ENCODE data around the gene OAF.

The OAF gene

DNA sequence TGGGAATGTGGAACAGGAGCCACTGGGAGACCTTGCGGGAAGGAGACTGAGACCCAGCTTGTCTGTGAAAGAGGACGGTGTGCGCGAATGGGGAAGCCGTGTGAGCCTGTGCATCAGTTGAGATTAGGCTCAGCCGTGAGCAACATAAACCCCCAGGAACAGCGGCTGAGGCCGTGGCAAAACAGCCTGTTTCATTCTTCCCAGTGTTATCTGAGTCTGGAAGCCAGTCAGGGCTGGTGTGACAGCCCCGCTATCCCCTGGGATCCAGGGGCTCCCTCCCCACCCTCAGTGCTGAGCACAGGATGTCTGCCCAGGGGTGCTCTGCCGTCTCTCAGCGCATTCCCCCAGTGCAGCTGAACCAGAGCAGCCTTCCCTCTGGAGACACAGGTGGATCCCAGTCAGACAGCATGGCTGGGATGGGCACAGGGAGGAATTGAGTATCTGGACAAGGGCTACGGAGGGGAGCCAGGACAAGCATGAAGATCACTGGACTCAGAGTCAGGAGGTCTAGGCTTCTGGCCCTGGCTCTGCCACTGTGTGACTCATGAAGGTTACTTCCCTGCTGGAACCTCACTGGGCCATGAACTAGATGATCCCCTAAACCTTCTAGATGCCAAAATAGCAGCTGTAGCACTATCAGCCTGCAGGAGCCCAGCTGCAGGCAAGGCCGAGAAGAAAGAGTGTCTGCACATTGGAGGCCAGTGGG lies 8.6 kb downstream of the OAF start:
- DNase-seq (ENCODE audit: low read depth, low spot score), result no peak
- H3K27ac ChIP-seq, result no peak overlapping the region

DNA sequence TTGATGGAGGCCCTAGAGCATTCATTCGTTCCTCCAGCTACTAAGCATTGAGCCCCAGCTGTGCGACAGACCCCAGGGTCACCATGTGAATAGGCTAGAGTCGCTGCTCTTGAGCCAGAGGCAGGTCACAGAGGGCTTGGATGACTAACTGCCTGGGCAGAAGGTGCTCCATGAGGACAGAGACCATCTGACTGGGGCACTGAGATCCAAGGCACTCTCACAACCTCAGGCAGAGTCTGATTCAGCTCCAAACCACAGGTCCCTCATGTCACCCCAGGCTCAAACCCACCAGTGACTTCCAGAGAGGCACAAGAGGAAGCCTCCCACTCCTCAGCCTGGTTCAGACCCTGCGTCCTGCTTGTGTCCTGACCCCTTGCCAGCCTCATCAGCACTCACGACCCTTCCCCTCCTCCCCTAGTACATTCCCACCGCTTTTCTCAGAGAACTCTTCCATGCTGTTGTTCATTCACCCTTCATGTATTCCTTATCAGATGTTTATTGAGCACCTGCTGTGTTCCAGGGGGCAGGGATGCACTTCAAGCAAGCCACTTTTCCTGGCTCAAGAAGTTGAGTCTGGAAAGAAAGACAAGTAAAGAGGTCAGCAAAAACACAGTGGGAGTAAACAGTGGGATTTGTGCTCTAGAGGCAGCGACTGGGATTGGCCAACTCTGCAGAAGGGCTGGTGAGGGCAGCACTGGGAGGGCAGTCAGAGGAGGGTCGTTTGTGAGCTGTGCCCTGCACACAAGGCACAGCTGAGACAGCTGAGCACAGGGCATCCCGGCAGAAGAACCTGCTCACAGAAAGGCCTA lies 9.3 kb downstream of the OAF start:
- H3K27ac ChIP-seq, result no peak overlapping the region
- no peak for DNase-seq (ENCODE audit: low read depth, low spot score)

DNA sequence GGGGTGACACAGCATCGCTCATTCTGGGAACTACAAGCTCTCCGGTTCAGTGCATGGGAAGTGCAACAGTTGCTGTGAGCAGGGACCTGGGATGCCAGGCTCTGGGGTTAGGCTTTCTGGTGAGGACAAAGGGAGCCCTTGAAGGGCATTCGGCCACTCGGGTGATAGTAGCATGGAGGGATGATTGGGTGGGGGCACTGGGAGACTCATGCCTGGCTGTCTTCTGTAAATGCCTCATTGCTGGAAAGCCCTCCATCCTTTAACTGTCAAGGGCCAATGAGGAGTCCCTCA lies 9.9 kb downstream of the OAF start:
- no peak overlapping the region for H3K27ac ChIP-seq
- DNase-seq (ENCODE audit: low read depth, low spot score), result no peak

DNA sequence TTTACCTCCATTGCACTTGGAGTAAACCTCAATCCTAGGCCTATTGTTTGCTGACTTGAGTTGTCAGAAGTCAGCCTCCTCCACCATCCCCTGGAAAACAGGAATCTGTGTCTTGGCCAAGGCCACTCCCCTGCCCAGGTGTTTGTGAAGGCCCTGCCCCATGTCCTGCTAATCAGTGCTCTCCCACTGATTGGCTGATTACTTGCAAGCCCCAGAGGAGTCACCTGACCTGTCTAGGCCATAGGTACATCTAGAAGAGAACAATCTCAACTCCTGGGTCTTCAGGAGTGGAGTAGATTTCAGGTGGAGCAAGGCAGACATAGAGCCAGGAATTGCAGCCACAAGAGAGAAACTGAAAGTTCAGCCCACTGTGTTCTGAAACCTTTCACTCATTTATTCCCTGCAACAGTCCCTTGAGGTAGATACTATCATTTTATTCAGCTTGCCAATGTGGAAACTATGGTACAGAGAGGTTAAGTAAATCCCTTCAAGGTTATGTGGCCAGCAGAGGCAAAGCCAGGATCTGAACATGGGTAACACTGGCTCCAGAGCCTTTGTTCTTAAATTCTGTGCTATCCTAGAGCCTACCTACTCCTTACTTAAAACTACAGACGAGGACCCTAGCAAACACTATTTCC lies 10.4 kb downstream of the OAF start:
- no peak for DNase-seq (ENCODE audit: low read depth, low spot score)

DNA sequence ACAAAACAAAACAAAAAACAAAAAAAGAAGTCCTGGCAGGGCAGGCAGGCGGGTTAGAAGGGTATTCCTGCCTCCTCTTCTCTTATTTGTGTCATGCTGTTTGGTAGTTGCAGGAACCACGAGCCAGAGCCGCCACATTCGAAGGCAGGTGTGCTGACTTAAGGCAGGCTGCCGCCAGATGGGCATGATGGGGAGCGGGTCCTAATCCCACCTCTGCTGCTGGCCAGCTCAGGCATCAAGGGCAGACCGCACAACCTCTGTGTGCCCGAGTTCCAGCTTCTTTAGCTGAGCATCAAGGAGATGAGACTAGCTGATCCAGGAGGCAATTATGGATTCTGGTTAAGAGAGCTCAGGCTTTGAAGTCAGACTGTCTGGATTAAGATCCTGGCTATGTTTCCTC lies 12.1 kb downstream of the OAF start:
- DNase-seq (ENCODE audit: low read depth, low spot score), result no peak

More for the DNA sequence above, 10.4 kb downstream of the OAF start:
- H3K27ac ChIP-seq, result no peak overlapping the region

DNA sequence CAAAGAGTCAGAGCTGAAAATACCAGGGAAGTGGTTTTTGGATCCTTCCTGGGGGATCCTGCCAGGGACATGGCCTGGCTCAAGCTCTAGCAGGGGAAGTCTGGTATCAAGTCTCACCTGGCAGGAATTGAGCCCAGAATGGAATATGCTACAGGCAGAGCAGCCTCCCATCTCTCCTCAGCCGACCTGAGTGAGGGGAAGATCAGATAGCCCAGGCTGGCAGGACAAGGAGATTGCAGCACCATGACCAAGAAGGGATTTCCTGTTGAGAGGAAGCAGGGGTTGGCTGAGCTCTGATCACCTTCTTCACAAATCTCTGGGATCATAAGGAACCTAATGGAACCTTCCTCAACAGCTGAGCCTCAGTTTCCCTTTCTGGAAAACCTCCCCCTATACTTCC lies 13.0 kb downstream of the OAF start:
- H3K27ac ChIP-seq, result no peak overlapping the region
- no peak for DNase-seq (ENCODE audit: low read depth, low spot score)

More for the DNA sequence above, 12.1 kb downstream of the OAF start:
- H3K27ac ChIP-seq, result no peak overlapping the region

DNA sequence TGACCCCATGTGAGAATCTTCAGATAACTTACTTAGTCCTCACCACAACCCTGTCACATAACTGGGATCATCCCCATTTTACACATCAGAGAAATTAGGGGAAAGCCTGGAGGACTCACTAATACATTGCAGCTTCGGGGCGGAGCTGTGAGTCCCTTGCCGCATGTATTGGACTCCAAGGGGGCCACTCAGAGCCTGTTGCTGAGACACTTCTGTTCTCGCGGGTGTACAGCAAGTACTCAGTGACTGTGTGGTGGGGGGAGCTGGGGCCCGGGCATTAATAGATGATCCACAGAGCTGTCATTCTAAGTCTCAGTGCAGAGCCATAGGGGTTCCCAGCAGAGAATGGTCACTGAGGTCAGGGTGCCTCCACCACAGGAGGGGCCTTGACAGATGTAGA lies 13.5 kb downstream of the OAF start:
- no peak for DNase-seq (ENCODE audit: low read depth, low spot score)
- H3K27ac ChIP-seq, result no peak overlapping the region

DNA sequence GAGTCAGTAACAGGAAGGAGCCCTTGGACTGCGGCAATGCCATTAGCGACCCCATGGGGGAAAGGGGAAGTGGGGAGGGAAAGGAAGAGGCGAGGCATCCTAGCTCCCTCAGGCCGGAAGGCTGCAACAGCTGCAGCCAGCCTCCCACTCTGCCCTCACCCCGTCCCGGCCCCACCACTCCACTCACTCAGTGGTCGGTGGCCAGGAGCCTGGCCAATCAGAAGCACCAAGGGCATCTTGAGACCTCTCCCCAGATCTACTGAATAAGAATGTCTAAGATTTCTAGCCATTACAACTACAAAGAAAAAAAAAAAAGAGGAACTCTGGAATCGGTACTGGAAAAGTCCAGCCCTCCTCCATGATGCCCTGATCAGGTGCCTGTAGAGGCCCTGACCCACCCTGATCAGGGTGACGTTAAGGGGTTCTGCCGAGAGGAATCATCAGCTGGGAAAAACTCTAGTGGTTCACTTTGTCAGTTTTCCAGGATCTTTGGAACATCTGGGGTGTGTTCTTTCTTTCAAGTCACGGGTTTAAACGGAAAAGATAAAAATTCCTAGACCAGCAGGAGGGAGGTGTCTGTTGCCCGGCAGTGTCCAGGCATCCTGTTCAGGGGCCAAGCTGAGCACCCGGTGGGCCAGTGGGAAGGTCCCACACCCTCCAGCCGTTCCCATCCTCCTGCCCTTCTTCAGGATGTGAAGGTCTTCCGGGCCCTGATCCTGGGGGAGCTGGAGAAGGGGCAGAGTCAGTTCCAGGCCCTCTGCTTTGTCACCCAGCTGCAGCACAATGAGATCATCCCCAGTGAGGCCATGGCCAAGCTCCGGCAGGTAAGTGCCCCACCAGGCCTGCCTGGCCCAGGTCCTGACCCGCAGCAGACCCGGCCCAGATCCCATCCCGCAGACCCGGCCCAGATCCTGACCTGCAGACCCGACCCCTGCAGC lies 14.4 kb downstream of the OAF start:
- no peak overlapping the region for H3K27ac ChIP-seq
- no peak for DNase-seq (ENCODE audit: low read depth, low spot score)

DNA sequence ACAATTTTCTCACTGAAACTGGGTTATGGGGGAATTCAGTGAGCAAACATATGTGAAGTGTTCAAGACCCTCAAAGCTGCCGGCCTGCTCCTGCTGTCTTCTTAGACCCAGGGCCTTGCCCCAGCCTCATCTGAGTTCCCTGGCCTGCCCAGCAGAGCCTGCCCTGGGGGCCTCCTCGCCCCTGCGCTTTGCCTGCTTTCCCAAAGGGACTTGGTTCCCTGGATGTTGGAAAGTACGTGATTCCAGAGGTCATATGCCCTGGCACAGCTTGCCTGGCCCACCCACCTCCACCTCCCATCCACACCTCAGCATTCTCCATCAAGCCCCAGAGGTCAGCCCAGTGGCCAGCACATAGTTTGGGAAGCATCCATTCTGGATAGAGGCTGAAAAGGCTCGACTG lies 15.4 kb downstream of the OAF start:
- H3K27ac ChIP-seq, result no peak overlapping the region
- DNase-seq (ENCODE audit: low read depth, low spot score), result no peak

DNA sequence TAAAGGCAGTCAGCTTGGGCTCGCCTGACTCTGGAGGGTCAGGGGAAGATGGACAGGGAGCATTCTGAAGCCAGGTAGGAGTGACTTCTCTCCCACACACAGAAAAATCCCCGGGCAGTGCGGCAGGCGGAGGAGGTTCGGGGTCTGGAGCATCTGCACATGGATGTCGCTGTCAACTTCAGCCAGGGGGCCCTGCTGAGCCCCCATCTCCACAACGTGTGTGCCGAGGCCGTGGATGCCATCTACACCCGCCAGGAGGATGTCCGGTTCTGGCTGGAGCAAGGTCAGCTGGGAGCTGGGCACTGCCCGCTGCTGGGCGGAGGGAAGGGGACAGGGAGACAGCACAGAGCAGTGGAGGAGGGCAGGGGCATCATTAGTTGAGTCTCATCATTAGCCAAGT lies 15.9 kb downstream of the OAF start:
- no peak overlapping the region for H3K27ac ChIP-seq
- no peak for DNase-seq (ENCODE audit: low read depth, low spot score)

DNA sequence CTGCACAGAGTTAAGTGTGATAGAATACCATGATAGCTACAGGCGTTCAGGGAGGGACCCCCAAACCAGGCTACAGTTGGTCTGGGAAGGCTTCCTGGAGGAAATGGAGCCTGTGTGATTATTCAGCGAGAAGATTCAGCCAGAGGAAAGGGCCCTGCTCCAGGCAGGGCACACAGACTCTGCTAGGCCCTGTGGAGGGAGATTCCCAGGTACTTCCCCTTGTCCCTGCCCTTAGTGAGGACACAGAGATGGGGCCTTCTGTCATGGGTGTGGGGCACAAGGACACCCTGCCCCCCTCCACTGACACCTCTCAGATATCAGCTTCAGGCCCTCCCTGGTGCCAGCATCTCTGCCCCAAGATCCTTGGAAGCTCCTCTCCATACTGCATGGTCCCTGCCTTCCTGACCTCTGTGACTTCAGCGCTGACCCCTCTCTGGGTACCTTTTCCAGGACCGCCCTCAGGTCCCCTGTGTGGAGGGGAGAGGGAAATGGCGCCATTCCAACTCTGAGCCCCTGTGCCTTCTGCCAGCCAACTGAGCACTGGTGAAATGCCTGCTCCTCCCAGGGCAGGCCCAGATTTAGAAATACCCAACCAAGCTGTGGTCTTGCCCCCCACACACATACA lies 16.5 kb downstream of the OAF start:
- no peak overlapping the region for H3K27ac ChIP-seq
- no peak for DNase-seq (ENCODE audit: low read depth, low spot score)

DNA sequence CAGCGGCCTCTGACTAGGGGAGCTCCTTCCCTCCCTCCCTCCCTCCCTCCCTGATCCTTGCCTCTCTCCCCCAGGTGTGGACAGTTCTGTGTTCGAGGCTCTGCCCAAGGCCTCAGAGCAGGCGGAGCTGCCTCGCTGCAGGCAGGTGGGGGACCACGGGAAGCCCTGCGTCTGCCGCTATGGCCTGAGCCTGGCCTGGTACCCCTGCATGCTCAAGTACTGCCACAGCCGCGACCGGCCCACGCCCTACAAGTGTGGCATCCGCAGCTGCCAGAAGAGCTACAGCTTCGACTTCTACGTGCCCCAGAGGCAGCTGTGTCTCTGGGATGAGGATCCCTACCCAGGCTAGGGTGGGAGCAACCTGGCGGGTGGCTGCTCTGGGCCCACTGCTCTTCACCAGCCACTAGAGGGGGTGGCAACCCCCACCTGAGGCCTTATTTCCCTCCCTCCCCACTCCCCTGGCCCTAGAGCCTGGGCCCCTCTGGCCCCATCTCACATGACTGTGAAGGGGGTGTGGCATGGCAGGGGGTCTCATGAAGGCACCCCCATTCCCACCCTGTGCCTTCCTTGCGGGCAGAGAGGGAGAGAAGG lies 18.1 kb downstream of the OAF start:
- H3K27ac ChIP-seq, result no peak overlapping the region
- no peak for DNase-seq (ENCODE audit: low read depth, low spot score)

DNA sequence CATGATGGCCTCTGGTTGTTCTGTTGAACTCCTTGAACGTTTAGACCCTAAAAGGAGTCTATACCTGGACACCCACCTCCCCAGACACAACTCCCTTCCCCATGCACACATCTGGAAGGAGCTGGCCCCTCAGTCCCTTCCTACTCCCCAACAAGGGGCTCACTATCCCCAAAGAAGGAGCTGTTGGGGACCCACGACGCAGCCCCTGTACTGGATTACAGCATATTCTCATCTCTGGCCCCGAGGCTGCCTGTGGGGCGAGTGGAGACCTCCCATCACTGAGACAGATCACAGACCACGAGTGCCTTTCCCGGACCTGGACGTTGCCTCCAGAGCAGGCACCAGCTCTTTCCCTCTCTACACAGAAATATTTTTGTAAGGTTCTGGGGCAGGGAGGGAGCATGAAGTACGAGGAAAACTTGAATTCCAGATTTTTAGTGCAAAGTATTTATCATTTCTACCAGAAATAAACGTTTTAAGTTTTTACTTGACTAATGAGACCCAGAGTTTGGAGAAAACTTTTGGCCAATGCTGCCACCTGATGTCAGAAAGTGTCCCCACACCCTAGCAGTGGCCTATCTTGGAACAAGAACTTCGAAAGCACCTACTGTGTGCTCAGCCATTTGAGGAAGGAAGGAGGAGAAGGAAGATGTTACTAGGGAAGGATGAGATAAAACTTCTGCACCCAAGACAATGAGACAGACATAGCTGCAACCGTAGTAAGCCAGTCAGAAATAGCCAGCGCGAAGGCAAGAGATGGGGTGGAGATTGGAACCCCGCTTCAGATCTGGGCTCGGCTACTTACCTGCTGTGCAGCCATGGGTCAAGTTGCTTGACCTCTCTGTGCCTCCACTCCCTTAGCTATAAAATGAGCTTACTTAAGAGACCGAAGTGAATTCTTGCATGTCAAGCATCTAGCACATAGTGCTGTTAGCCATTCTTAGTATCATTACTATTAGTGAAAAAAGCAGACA lies 18.9 kb downstream of the OAF start:
- no peak for DNase-seq (ENCODE audit: low read depth, low spot score)
- H3K27ac ChIP-seq, result no peak overlapping the region

DNA sequence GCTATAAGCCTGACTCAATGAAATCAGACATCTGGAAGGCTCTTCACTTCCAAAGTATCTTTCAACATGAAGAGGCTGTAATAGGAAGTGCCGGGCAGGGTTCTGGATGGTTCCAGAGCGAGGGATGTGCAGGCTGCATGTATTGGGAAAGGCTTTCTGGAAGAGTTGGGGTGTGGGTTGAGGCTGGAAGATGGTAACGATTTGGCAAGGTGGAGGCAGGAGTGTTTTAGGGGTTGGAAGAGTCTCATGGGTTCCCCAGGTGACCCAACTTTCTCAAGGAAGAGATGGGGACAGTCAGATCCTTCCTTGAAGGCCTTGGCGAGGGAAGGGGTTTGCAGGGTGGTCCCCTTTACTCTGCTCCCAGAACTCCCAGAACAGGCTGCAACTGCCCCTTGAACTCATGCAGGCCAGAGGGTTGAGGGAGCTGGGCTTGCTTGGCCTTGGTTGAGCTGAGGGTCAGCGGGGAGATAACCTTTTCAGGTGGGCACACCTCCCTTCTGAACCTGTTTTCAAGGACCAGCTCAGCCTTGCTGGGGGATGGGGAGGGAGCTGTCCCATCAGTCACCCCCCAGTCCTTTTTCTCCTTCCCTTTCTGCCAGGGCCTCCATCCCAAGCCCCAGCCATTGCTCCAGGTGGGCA lies 19.7 kb downstream of the OAF start:
- H3K27ac ChIP-seq, result no peak overlapping the region
- DNase-seq (ENCODE audit: low read depth, low spot score), result no peak

DNA sequence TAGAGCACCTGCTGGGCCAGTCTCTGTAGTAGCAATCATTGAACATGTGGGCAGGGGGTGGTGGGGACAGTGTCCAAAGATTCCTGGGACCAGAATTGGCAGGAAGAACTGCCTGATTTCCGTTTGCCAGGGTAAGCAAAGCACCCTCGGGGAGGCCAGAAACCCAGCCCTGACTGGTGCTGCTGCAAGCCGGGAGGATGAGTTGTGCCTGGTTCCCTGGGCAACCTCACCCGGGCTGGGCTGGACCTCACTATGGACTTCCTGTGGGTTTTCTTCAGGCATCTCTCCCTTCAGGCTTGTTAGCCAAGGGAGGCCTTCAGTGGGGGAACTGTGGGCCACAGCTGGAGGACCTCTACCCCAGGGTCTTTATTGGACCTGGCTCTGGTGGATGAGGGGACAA lies 21.1 kb downstream of the OAF start:
- H3K27ac ChIP-seq, result no peak overlapping the region
- DNase-seq (ENCODE audit: low read depth, low spot score), result no peak

DNA sequence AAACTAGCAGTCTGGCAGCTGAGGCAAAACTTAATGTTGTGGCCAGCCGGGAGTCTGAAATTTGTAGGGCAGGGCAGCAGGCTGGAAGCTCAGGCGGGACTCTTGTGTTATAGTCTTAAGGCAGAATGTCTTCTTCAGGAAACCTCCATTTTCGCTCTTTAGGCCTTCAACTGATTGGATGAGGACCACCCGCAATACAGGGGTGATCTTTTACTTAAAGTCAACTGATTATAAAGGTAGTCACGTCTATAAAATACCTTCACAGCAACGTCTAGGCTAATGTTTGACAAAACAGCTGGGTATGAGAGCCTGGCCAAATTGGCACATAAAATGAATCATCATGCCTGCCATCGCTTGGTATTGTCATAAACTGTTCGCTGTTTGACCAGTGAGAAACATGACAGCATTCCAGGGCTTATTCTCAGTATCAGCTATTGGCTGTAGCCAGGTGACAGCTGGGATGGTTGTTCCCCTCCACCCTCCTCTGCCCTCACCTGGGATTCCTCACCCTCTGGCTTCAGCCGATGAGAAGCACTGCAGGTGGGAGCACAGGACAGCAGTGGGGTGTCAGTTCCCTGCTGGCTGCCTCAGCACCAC lies 22.5 kb downstream of the OAF start:
- H3K27ac ChIP-seq, result no peak overlapping the region
- no peak for DNase-seq (ENCODE audit: low read depth, low spot score)

DNA sequence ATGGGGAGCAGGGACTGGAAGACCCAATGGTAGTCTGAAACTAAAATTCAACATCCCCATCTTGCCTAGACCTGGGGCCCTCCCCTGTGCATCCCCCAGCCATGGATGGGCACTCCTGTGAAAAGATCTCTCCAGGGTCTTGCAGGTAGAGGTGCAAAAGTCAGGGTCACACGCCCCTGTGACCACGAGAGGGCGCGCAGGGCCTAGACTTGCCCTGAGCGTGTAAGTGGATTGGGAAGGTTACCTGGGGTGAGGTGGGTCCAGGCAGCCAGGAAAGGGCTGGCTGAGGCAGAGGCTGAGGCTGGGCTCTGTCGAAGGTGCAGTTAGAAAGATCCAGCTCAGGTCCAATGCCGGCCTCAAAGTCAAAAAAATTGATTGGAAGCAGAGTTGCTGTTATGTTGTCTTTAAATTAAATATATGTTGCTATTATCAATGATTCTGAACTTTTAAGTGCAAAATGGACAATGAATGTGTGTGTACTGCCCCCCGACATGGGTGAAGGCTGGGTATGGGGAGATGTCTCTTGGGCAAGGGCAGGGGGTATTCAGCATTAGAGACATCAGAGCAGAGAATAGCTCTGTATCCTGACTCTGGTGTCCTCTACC lies 24.3 kb downstream of the OAF start:
- DNase-seq (ENCODE audit: low read depth, low spot score), result peak; percentile 36
- peak overlapping the region; percentile 36 for H3K27ac ChIP-seq
